ENCODE results near the gene BCAS3. TPM values are rescaled to one million over a fixed set of nuclear protein-coding genes. Genes with fewer than 3 reads are reported as not detected.

BCAS3 gene
- polyA plus RNA-seq, 1 donor from 2014 or later: 21.6 TPM

- TF ChIP-seq MXI1 (conservative IDR thresholded peaks at IDR 0.05; ENCODE audit: poor library complexity, severe bottlenecking): no peak
- no peak overlapping the region for H3K27ac ChIP-seq (ENCODE audit: low read length)
- no peak overlapping the region for H3K4me2 ChIP-seq (ENCODE audit: low read length)
- H4K20me1 ChIP-seq (ENCODE audit: insufficient read depth): no peaks in the 10 kb centered on the region
- no peak overlapping the region for H3K9ac ChIP-seq (ENCODE audit: low read length)
- H3K9me3 ChIP-seq (ENCODE audit: low read length): no peaks in the 10 kb centered on the region
- H3K4me3 ChIP-seq (ENCODE audit: low read length): no peak overlapping the region
- peaks cover 95% of the 10 kb centered on the region for H3K27me3 ChIP-seq (ENCODE audit: insufficient read depth, low read depth, low read length)
- no peaks in the 10 kb centered on the region for H3K36me3 ChIP-seq (ENCODE audit: insufficient read depth, low read length)
- no peak overlapping the region for H2AFZ ChIP-seq (ENCODE audit: low read depth, low read length)
- no peaks in the 10 kb centered on the region for H3F3A ChIP-seq (ENCODE audit: insufficient read depth, low read length, poor library complexity, severe bottlenecking)
- no peaks in the 10 kb centered on the region for H3K79me2 ChIP-seq (replicated peaks; ENCODE audit: insufficient read depth, low read length)
- no peaks in the 10 kb centered on the region for H3K9me2 ChIP-seq (ENCODE audit: insufficient read depth, low read length)
Measured at GRCh38 chr17:61402073-61402541, 724.5 kb downstream of the BCAS3 start.

- no peak overlapping the region for H3K27ac ChIP-seq (ENCODE audit: low read length)
- H3K4me3 ChIP-seq (ENCODE audit: low read length): no peak overlapping the region
- no peaks in the 10 kb centered on the region for H4K20me1 ChIP-seq (ENCODE audit: insufficient read depth)
Measured at GRCh38 chr17:61402978-61403800, 725.5 kb downstream of the BCAS3 start.

GRCh38 chr17:61403801-61404662, 726.4 kb downstream of the BCAS3 start:
- H3K36me3 ChIP-seq (ENCODE audit: insufficient read depth, low read length): no peaks in the 10 kb centered on the region
- H3F3A ChIP-seq (ENCODE audit: insufficient read depth, low read length, poor library complexity, severe bottlenecking): no peaks in the 10 kb centered on the region
- no peaks in the 10 kb centered on the region for H4K20me1 ChIP-seq (ENCODE audit: insufficient read depth)
- H3K27me3 ChIP-seq (ENCODE audit: insufficient read depth, low read depth, low read length): peaks cover 96% of the 10 kb centered on the region
- no peak for TF ChIP-seq CTCF (IDR thresholded peaks at IDR 0.05; ENCODE audit: poor library complexity, severe bottlenecking)
- peak; percentile 86 for TF ChIP-seq POLR2AphosphoS5 (IDR thresholded peaks at IDR 0.05)
- peak; percentile 22 for TF ChIP-seq EZH2 (IDR thresholded peaks at IDR 0.05; ENCODE audit: borderline replicate concordance, insufficient read depth, low read length, poor library complexity, severe bottlenecking)
- H3K9me3 ChIP-seq (ENCODE audit: low read length): no peaks in the 10 kb centered on the region
- H3K27ac ChIP-seq (ENCODE audit: low read length): no peak overlapping the region
- H3K79me2 ChIP-seq (replicated peaks; ENCODE audit: insufficient read depth, low read length): no peaks in the 10 kb centered on the region
- H2AFZ ChIP-seq (ENCODE audit: low read depth, low read length): no peak overlapping the region
- H3K4me3 ChIP-seq (ENCODE audit: low read length): peak overlapping the region; percentile 53
- H3K9me2 ChIP-seq (ENCODE audit: insufficient read depth, low read length): no peaks in the 10 kb centered on the region
- H3K9ac ChIP-seq (ENCODE audit: low read length): no peak overlapping the region
- H3K4me2 ChIP-seq (ENCODE audit: low read length): no peak overlapping the region

More at GRCh38 chr17:61402978-61403800, 725.5 kb downstream of the BCAS3 start:
- H3K27me3 ChIP-seq (ENCODE audit: insufficient read depth, low read depth, low read length): peaks cover 96% of the 10 kb centered on the region
- no peak overlapping the region for H2AFZ ChIP-seq (ENCODE audit: low read depth, low read length)
- H3K4me2 ChIP-seq (ENCODE audit: low read length): no peak overlapping the region
- H3K9me3 ChIP-seq (ENCODE audit: low read length): no peaks in the 10 kb centered on the region
- H3K79me2 ChIP-seq (replicated peaks; ENCODE audit: insufficient read depth, low read length): no peaks in the 10 kb centered on the region
- H3K9me2 ChIP-seq (ENCODE audit: insufficient read depth, low read length): no peaks in the 10 kb centered on the region
- H3K9ac ChIP-seq (ENCODE audit: low read length): no peak overlapping the region
- no peaks in the 10 kb centered on the region for H3K36me3 ChIP-seq (ENCODE audit: insufficient read depth, low read length)
- TF ChIP-seq POLR2AphosphoS5 (IDR thresholded peaks at IDR 0.05): peak; percentile 49
- TF ChIP-seq EZH2 (IDR thresholded peaks at IDR 0.05; ENCODE audit: borderline replicate concordance, insufficient read depth, low read length, poor library complexity, severe bottlenecking): peak; percentile 97
- TF ChIP-seq SMC3 (conservative IDR thresholded peaks at IDR 0.05; ENCODE audit: poor library complexity): no peak
- no peak for TF ChIP-seq CTCF (IDR thresholded peaks at IDR 0.05; ENCODE audit: poor library complexity, severe bottlenecking)
- H3F3A ChIP-seq (ENCODE audit: insufficient read depth, low read length, poor library complexity, severe bottlenecking): no peaks in the 10 kb centered on the region
